ENCODE data around the gene ALOX12B.
A peak's percentile ranks its signal among the peaks of the same experiment; 100 is the strongest.

ALOX12B gene

GRCh38 chr17:8087075-8087951 lies at the start of gene ALOX12B:
Gene ALOX12B (minus strand): TSS chr17:8087716. CDS start chr17:8087442, 274 bp downstream.
- DNase-seq: no peak

GRCh38 chr17:8133941-8134340 lies 46.4 kb upstream of the ALOX12B start:
- no peak for DNase-seq

- no peak for DNase-seq
These were observed 45.9 kb upstream of the ALOX12B start for GRCh38 chr17:8133399-8133798.

GRCh38 chr17:8131844-8132441 lies 44.4 kb upstream of the ALOX12B start:
- DNase-seq: no peak

GRCh38 chr17:8128125-8128784 lies 40.7 kb upstream of the ALOX12B start:
- no peak for DNase-seq

GRCh38 chr17:8126491-8127066 lies 39.1 kb upstream of the ALOX12B start:
- DNase-seq: peak in 4 of 14 donors; percentile 20 to 72 (median 31)

GRCh38 chr17:8125947-8126490 lies 38.5 kb upstream of the ALOX12B start:
- peak in 3 of 14 donors; percentile 35 to 56 (median 45) for DNase-seq

GRCh38 chr17:8125154-8125946 lies 37.8 kb upstream of the ALOX12B start:
- peak; percentile 15 to 82 (median 72) for DNase-seq

GRCh38 chr17:8124350-8125153 lies 37.0 kb upstream of the ALOX12B start:
- DNase-seq: peak in 1 of 14 donors; percentile 52

- DNase-seq: no peak
These were observed 36.3 kb upstream of the ALOX12B start, which contains the start of gene HES7 for GRCh38 chr17:8123695-8124349. Gene HES7 (minus strand): TSS chr17:8124106. CDS start chr17:8124084, 22 bp downstream.

GRCh38 chr17:8122924-8123694 lies 35.6 kb upstream of the ALOX12B start:
- peak in 1 of 14 donors; percentile 35 for DNase-seq

- DNase-seq: peak in 1 of 14 donors; percentile 43
These were observed 35.0 kb upstream of the ALOX12B start for GRCh38 chr17:8122422-8122923.

- DNase-seq: peak in 9 of 14 donors; percentile 31 to 73 (median 49)
These were observed 34.3 kb upstream of the ALOX12B start for GRCh38 chr17:8121681-8122421.

GRCh38 chr17:8121407-8121680 lies 33.8 kb upstream of the ALOX12B start:
- DNase-seq: no peak

GRCh38 chr17:8120520-8121406 lies 33.2 kb upstream of the ALOX12B start:
- peak in 9 of 14 donors; percentile 18 to 67 (median 60) for DNase-seq

GRCh38 chr17:8119581-8120519 lies 32.3 kb upstream of the ALOX12B start:
- DNase-seq: peak in 12 of 14 donors; percentile 44 to 84 (median 66)
